B cell (primary cell): Measurements from ENCODE around the gene IL1RAPL1. TPM values are rescaled to one million over a fixed set of nuclear protein-coding genes. Genes with fewer than 3 reads are reported as not detected.

ENCODE experiments used
- ATAC-seq: fragments of 200-7000 bp; cut with Tn5 transposase; one replicate; pipeline ENCODE4 v1.10.0; 2021; ENCODE audit warnings: low read depth, mild to moderate bottlenecking, moderate number of reproducible peaks, moderate library complexity
- CTCF ChIA-PET: fragments of 350-600 bp; sonication (Branson Sonifier 250); formaldehyde crosslinking; loops from one replicate; lab custom pipeline; 2021; ENCODE audit warnings: antibody characterized with exemption, inconsistent platforms; lab: Charles Lee
- POLR2A ChIA-PET: fragments of 350-600 bp; sonication (Branson Sonifier 250); formaldehyde crosslinking; loops from one replicate; lab custom pipeline; 2021; ENCODE audit warnings: antibody characterized with exemption; lab: Charles Lee
- DNase-seq: peaks from one replicate; pipeline ENCODE4 v3.0.0; 2013
- H2AFZ ChIP-seq: 2 replicates; pipeline ENCODE4 v1.6.1; 2012; ENCODE audit warnings: mild to moderate bottlenecking, low read depth, low read length; ENCODE audit not compliant: insufficient read depth, poor library complexity, severe bottlenecking
- H3K27ac ChIP-seq, 2 donors: 1 replicate in 1 of 2; 2 replicates in 1 of 2; pipeline ENCODE4 v1.5.1; 2012 to 2013; ENCODE audit warnings: low read length in 2 of 2, mild to moderate bottlenecking in 2 of 2, moderate library complexity in 1 of 2
- H3K27me3 ChIP-seq, 4 experiments: fragments of 200-600 bp in 1 of 4; sonication (generic) in 1 of 4; replicated peaks in 1 of 4; 1 replicate in 2 of 4; 2 replicates in 2 of 4; pipeline versions ENCODE4 v1.6.1 to v1.7.0; 2013 to 2016; ENCODE audit warnings: low read length in 3 of 4, mild to moderate bottlenecking in 2 of 4, mixed read lengths in 1 of 4, moderate library complexity in 1 of 4; ENCODE audit not compliant: insufficient read depth in 4 of 4, control insufficient read depth in 3 of 4; ENCODE audit errors: control extremely low read depth in 1 of 4
- H3K36me3 ChIP-seq, 2 experiments: replicated peaks in 1 of 2; 1 replicate in 1 of 2; 2 replicates in 1 of 2; pipeline versions ENCODE4 v1.6.1 to v1.7.1; 2013; ENCODE audit warnings: low read length in 1 of 2; ENCODE audit not compliant: insufficient read depth in 2 of 2, control insufficient read depth in 1 of 2; ENCODE audit errors: control extremely low read depth in 1 of 2, extremely low read depth in 1 of 2
- H3K4me1 ChIP-seq, 2 donors: fragments of 200-600 bp in 1 of 2; sonication (generic) in 1 of 2; 1 replicate in 1 of 2; 2 replicates in 1 of 2; pipeline versions ENCODE4 v1.5.1 to v1.6.1; 2013 to 2017; ENCODE audit warnings: low read length in 2 of 2; ENCODE audit not compliant: control insufficient read depth in 2 of 2, insufficient read depth in 2 of 2
- H3K4me2 ChIP-seq: replicated peaks from 2 replicates; pipeline ENCODE3; 2012; ENCODE audit warnings: mild to moderate bottlenecking, low read depth, low read length; ENCODE audit not compliant: poor library complexity, severe bottlenecking
- H3K4me3 ChIP-seq, 5 experiments: fragments of 200-600 bp in 1 of 5; sonication (generic) in 1 of 5; 1 replicate in 3 of 5; 2 replicates in 2 of 5; pipeline versions ENCODE4 v1.5.1 to v1.7.0; 2011 to 2016; ENCODE audit warnings: low read length in 4 of 5, mild to moderate bottlenecking in 4 of 5, low read depth in 2 of 5, control low read depth in 1 of 5, moderate library complexity in 1 of 5; ENCODE audit not compliant: insufficient read depth in 1 of 5; ENCODE audit errors: control extremely low read depth in 1 of 5, extremely low read depth in 1 of 5
- H3K79me2 ChIP-seq: fragments of 200-600 bp; sonication (generic); one replicate; pipeline ENCODE4 v1.6.0; 2016; ENCODE audit warnings: low read length; ENCODE audit not compliant: control insufficient read depth, insufficient read depth
- H3K9ac ChIP-seq: fragments of 200-600 bp; sonication (generic); 2 replicates; pipeline ENCODE4 v1.6.1; 2017; ENCODE audit warnings: mild to moderate bottlenecking, low read length, moderate library complexity
- H3K9me3 ChIP-seq, 3 donors: one replicate each; pipeline versions ENCODE4 v1.6.1 to v1.7.1; 2013; ENCODE audit warnings: low read length in 2 of 3; ENCODE audit not compliant: control insufficient read depth in 2 of 3, insufficient read depth in 1 of 3; ENCODE audit errors: control extremely low read depth in 1 of 3
- H4K20me1 ChIP-seq: 2 replicates; pipeline ENCODE4 v1.6.0; 2012; ENCODE audit warnings: mild to moderate bottlenecking, low read length; ENCODE audit not compliant: insufficient read depth, control insufficient read depth, poor library complexity, severe bottlenecking
- H3K27ac Mint-ChIP-seq: one replicate; pipeline ENCODE4 v1.8.0; 2021; ENCODE audit warnings: mixed read lengths
- H3K27me3 Mint-ChIP-seq: one replicate; pipeline ENCODE4 v1.8.0; 2021; ENCODE audit warnings: mixed read lengths
- H3K4me1 Mint-ChIP-seq: one replicate; pipeline ENCODE4 v1.8.0; 2021; ENCODE audit warnings: mixed read lengths
- H3K4me3 Mint-ChIP-seq: one replicate; pipeline ENCODE4 v1.8.0; 2021; ENCODE audit warnings: mixed read lengths
- H3K9me3 Mint-ChIP-seq: one replicate; pipeline ENCODE4 v1.8.0; 2022; ENCODE audit warnings: mixed read lengths; ENCODE audit not compliant: insufficient read depth
- EZH2 ChIP-seq: IDR thresholded peaks from 2 replicates; pipeline ENCODE4 v1.6.1; 2012; ENCODE audit warnings: borderline replicate concordance, low read depth, mild to moderate bottlenecking, moderate library complexity, low read length; ENCODE audit not compliant: insufficient read depth, poor library complexity, severe bottlenecking
- WGBS: methylation state at CpG from one replicate; pipeline ENCODE4 v1.1.5; 2013; ENCODE audit warnings: missing lambda C conversion rate; ENCODE audit not compliant: insufficient coverage; 5-methylcytosine and 5-hydroxymethylcytosine counted together
- intact Hi-C: fragments of 100-400 bp; cut with micrococcal nuclease; formaldehyde crosslinking; loops from one replicate; pipeline ENCODE4 v1.10.0; 2022
- polyA plus RNA-seq: library from polyadenylated mRNA; depleted of rRNA; stranded (reverse); fragments of >200 nt; gene quantifications from 2 replicates; pipeline ENCODE4 v1.2.3, GENCODE V29; 2012
- total RNA-seq, 2 donors: library from RNA; stranded (reverse); fragments of 120-200 nt in 1 of 2; gene quantifications; 1 replicate in 1 of 2; 2 replicates in 1 of 2; pipeline versions ENCODE4 v1.2.3 to v1.2.4, GENCODE V29; 2013 to 2022
- TF ChIP-seq, protein P1 (sequence below): fragments of 200-600 bp; IDR thresholded peaks from one replicate; pipeline ENCODE4 v1.8.0; 2022; ENCODE audit warnings: antibody characterized with exemption, mild to moderate bottlenecking

IL1RAPL1 gene
- total and polyA plus RNA-seq, 2 donors (not counting 1 experiment from before 2014, with no cell fraction given): not detected

DNA sequence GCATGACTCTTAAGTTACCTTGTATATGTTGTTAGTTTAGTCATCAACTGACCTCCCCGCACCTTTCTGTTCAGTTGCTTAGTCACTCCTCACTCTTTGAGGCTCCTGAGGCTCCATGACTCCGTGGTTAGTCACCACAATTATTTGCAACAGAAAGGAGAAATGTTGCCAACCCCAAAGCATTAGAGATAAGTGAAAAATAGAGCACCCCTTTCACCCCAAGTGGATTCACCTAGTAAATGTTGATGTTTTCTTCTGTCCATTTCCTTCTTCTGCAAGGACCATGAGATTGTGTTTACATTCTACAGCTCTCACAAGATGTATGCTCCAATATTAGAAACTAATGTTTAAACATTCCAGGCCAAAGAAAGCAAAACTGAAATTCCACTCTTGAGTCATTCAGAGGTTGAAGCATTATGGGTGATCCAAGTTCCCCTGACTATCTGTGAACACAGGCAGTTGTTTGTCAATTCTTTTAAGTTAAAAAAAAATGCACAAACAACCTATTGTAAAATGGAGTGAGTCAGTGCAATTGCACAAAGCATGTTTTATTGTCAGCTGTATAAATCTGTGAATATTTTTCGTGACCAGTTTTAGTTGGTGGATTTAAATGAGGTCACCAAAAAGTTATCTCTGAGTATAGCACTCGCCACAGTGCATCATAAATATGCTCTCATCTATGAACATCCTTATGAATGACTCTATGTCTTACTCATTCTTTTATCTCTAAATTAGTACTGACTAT, 1075.7 kb downstream of the IL1RAPL1 start:
- Histone ChIP-seq H3K9me3 (no peaks in the 10 kb centered on the region), H3K4me2 (no peak overlapping the region), H3K4me1 (no peaks in the 10 kb centered on the region), H3K4me3 (no peak overlapping the region), H3K27ac (no peak overlapping the region), H3K9ac (no peak overlapping the region), H2AFZ (no peak overlapping the region), H3K27me3 (no peaks in the 10 kb centered on the region), H3K36me3 (no peaks in the 10 kb centered on the region), H3K79me2 (no peaks in the 10 kb centered on the region), H4K20me1 (no peaks in the 10 kb centered on the region)
- intact Hi-C loops: no loop called here
- Mint-ChIP-seq H3K4me3 (no peak overlapping the region), H3K27ac (no peak overlapping the region), H3K4me1 (no peaks in the 10 kb centered on the region), H3K27me3 (no peaks in the 10 kb centered on the region), H3K9me3 (no peaks in the 10 kb centered on the region)
- DNase-seq (no peak), ATAC-seq (no peak)
- TF ChIP-seq, protein P1, sequence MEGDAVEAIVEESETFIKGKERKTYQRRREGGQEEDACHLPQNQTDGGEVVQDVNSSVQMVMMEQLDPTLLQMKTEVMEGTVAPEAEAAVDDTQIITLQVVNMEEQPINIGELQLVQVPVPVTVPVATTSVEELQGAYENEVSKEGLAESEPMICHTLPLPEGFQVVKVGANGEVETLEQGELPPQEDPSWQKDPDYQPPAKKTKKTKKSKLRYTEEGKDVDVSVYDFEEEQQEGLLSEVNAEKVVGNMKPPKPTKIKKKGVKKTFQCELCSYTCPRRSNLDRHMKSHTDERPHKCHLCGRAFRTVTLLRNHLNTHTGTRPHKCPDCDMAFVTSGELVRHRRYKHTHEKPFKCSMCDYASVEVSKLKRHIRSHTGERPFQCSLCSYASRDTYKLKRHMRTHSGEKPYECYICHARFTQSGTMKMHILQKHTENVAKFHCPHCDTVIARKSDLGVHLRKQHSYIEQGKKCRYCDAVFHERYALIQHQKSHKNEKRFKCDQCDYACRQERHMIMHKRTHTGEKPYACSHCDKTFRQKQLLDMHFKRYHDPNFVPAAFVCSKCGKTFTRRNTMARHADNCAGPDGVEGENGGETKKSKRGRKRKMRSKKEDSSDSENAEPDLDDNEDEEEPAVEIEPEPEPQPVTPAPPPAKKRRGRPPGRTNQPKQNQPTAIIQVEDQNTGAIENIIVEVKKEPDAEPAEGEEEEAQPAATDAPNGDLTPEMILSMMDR: no peak
- no peak for TF ChIP-seq EZH2
- no CpG with 5 or more reads among the region's 4 CpGs for WGBS
- CTCF ChIA-PET: no interaction called here
- POLR2A ChIA-PET: no interaction called here

DNA sequence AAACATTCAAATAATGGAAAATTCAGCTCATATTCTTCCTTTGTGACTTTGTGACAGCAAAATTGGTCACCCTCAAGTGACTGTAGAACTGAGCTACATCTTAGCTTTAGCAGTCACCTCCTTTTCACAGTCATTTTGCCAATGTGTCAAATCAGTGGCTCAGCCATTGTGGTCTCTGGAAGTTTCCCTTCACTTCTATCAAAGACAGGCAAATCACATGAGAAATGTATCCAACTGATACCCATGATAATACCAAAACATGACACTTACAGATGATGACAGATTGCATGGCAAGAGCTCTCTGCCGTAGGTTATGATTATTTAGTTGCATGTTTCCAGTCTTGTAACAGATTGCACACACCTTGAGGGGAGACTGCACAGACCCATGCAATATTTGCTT, 1078.3 kb downstream of the IL1RAPL1 start:
- no CpG with 5 or more reads among the region's 1 CpG for WGBS

More for the DNA sequence above, 1078.3 kb downstream of the IL1RAPL1 start:
- Histone ChIP-seq H3K36me3 (no peaks in the 10 kb centered on the region), H4K20me1 (no peaks in the 10 kb centered on the region), H3K79me2 (no peaks in the 10 kb centered on the region), H3K4me3 (no peak overlapping the region), H3K9ac (no peak overlapping the region), H3K4me1 (no peaks in the 10 kb centered on the region), H3K27me3 (no peaks in the 10 kb centered on the region), H3K27ac (no peak overlapping the region), H3K4me2 (no peak overlapping the region), H3K9me3 (no peaks in the 10 kb centered on the region), H2AFZ (no peak overlapping the region)
- H3K9me3 Mint-ChIP-seq: no peaks in the 10 kb centered on the region
- no peaks in the 10 kb centered on the region for H3K27me3 Mint-ChIP-seq
- intact Hi-C loops: no loop called here
- H3K4me3 Mint-ChIP-seq: no peak overlapping the region
- ChIA-PET CTCF (no interaction called here), POLR2A (no interaction called here)
- DNase-seq (no peak), ATAC-seq (no peak)
- H3K27ac Mint-ChIP-seq: no peak overlapping the region
- TF ChIP-seq, protein P1: no peak
- no peak for TF ChIP-seq EZH2
- no peaks in the 10 kb centered on the region for H3K4me1 Mint-ChIP-seq
